Caco-2 (cell line): ENCODE measurements around the gene ANO4. TPM values are rescaled to one million over a fixed set of nuclear protein-coding genes. Genes with fewer than 3 reads are reported as not detected.
A peak's percentile ranks its signal among the peaks of the same experiment; 100 is the strongest.

Source experiments
- BruUV-seq: library from RNA; stranded (reverse); fragments of 400-500 nt; replicated peaks from 2 replicates; lab custom pipeline; 2021; lab: Mats Ljungman, UMichigan
- CTCF ChIA-PET: fragments of 300-600 bp; sonication (Branson Sonifier 250); formaldehyde crosslinking; loops from one replicate; lab custom pipeline; 2022; ENCODE audit warnings: antibody characterized with exemption; lab: Charles Lee
- POLR2A ChIA-PET: fragments of 300-600 bp; sonication (Branson Sonifier 250); formaldehyde crosslinking; loops from one replicate; lab custom pipeline; 2022; ENCODE audit warnings: antibody characterized with exemption; lab: Charles Lee
- DNase-seq, 2 experiments: peaks; one replicate each; pipeline versions ENCODE4 v3.0.0 to v3.0.0-alpha.2; 2020 to 2022
- H3K27me3 ChIP-seq: replicated peaks from 2 replicates; pipeline ENCODE4 v1.6.0; 2011; ENCODE audit warnings: low read length; ENCODE audit not compliant: control insufficient read depth, insufficient read depth
- H3K36me3 ChIP-seq: 2 replicates; pipeline ENCODE4 v1.5.1; 2011; ENCODE audit warnings: low read length; ENCODE audit not compliant: control insufficient read depth, insufficient read depth
- H3K4me1 ChIP-seq: fragments of 250-450 bp; sonication (Bioruptor Pico); 2 replicates; pipeline ENCODE4 v1.5.1; 2020; ENCODE audit warnings: mild to moderate bottlenecking
- H3K4me3 ChIP-seq: 2 replicates; pipeline ENCODE4 v1.5.1; 2011; ENCODE audit warnings: low read depth, mild to moderate bottlenecking, control low read depth, low read length
- H3K9me3 ChIP-seq: fragments of 250-450 bp; sonication (Bioruptor Pico); 2 replicates; pipeline ENCODE4 v1.5.1; 2020; ENCODE audit warnings: mild to moderate bottlenecking, moderate library complexity
- H3K27ac Mint-ChIP-seq: one replicate; pipeline ENCODE4 v1.8.0; 2022; ENCODE audit warnings: mixed read lengths; ENCODE audit not compliant: unreplicated experiment
- H3K27me3 Mint-ChIP-seq: one replicate; pipeline ENCODE4 v1.8.0; 2022; ENCODE audit warnings: mixed read lengths; ENCODE audit not compliant: insufficient read depth, unreplicated experiment
- H3K36me3 Mint-ChIP-seq: one replicate; pipeline ENCODE4 v1.8.0; 2022; ENCODE audit warnings: mild to moderate bottlenecking, mixed read lengths; ENCODE audit not compliant: insufficient read depth, unreplicated experiment
- H3K4me1 Mint-ChIP-seq: one replicate; pipeline ENCODE4 v1.8.0; 2022; ENCODE audit warnings: low read depth, mixed read lengths; ENCODE audit not compliant: unreplicated experiment
- H3K4me3 Mint-ChIP-seq: one replicate; pipeline ENCODE4 v1.8.0; 2022; ENCODE audit warnings: mild to moderate bottlenecking, moderate library complexity, mixed read lengths; ENCODE audit not compliant: unreplicated experiment
- H3K9me3 Mint-ChIP-seq: one replicate; pipeline ENCODE4 v1.8.0; 2022; ENCODE audit warnings: mixed read lengths; ENCODE audit not compliant: unreplicated experiment
- CTCF ChIP-seq, 2 experiments: fragments of 200-600 bp in 1 of 2; IDR thresholded peaks; 1 replicate in 1 of 2; 2 replicates in 1 of 2; pipeline versions ENCODE4 v1.5.1 to v1.8.0; 2011 to 2022; ENCODE audit warnings: antibody characterized with exemption in 1 of 2, control low read depth in 1 of 2, inconsistent platforms in 1 of 2, low read depth in 1 of 2, low read length in 1 of 2, mild to moderate bottlenecking in 1 of 2, moderate library complexity in 1 of 2; ENCODE audit not compliant: insufficient read depth in 1 of 2, severe bottlenecking in 1 of 2, unreplicated experiment in 1 of 2
- intact Hi-C: fragments of 100-400 bp; cut with micrococcal nuclease; formaldehyde crosslinking; loops from one replicate; pipeline ENCODE4 v1.10.0; 2022; ENCODE audit not compliant: unreplicated experiment
- total RNA-seq: library from RNA; stranded (reverse); gene quantifications from 2 replicates; pipeline ENCODE4 v1.2.3, GENCODE V29; 2022

ANO4 gene
- total RNA-seq, 1 experiment from 2014 or later = 0.09 TPM

GRCh38 chr12:101018540-101018939, 224.0 kb downstream of the ANO4 start:
- H3K9me3 Mint-ChIP-seq = peaks cover 7% of the 10 kb centered on the region
- no peaks in the 10 kb centered on the region for H3K27me3 ChIP-seq
- no peaks in the 10 kb centered on the region for H3K36me3 Mint-ChIP-seq
- DNase-seq = peak; percentile 36 to 67
- H3K4me1 ChIP-seq = peaks cover 6% of the 10 kb centered on the region
- no peaks in the 10 kb centered on the region for H3K36me3 ChIP-seq
- CTCF ChIA-PET = interaction anchor here (0.5 kb wide), 1 partner anchor 1466 kb away, joined by 3 read pairs; no protein-coding TSS in a partner anchor
- TF ChIP-seq CTCF (IDR thresholded peaks at IDR 0.05; ENCODE audit: insufficient read depth in 1 of 2, low read depth in 1 of 2, low read length in 1 of 2, severe bottlenecking in 1 of 2, unreplicated experiment in 1 of 2) = no peak
- H3K4me3 ChIP-seq = no peak overlapping the region
- H3K27me3 Mint-ChIP-seq = no peaks in the 10 kb centered on the region
- H3K27ac Mint-ChIP-seq = peak overlapping the region; percentile 65
- intact Hi-C loops = no loop called here
- POLR2A ChIA-PET = no interaction called here
- no TSS peak for BruUV-seq
- H3K4me3 Mint-ChIP-seq = no peak overlapping the region
- no peaks in the 10 kb centered on the region for H3K4me1 Mint-ChIP-seq
- no peaks in the 10 kb centered on the region for H3K9me3 ChIP-seq

GRCh38 chr12:101019201-101019600, 224.6 kb downstream of the ANO4 start:
- no peak overlapping the region for H3K4me3 ChIP-seq
- H3K9me3 Mint-ChIP-seq = peaks cover 7% of the 10 kb centered on the region
- no peaks in the 10 kb centered on the region for H3K4me1 Mint-ChIP-seq
- H3K27ac Mint-ChIP-seq = peak overlapping the region; percentile 65
- no peaks in the 10 kb centered on the region for H3K36me3 Mint-ChIP-seq
- DNase-seq = no peak
- H3K36me3 ChIP-seq = no peaks in the 10 kb centered on the region
- intact Hi-C loops = no loop called here
- TF ChIP-seq CTCF (IDR thresholded peaks at IDR 0.05; ENCODE audit: insufficient read depth in 1 of 2, low read depth in 1 of 2, low read length in 1 of 2, severe bottlenecking in 1 of 2, unreplicated experiment in 1 of 2) = no peak
- ChIA-PET POLR2A (no interaction called here), CTCF (interaction anchor here (0.5 kb wide), 1 partner anchor 1466 kb away, joined by 3 read pairs; no protein-coding TSS in a partner anchor)
- H3K27me3 ChIP-seq = no peaks in the 10 kb centered on the region
- peaks cover 6% of the 10 kb centered on the region for H3K4me1 ChIP-seq
- no TSS peak for BruUV-seq
- no peak overlapping the region for H3K4me3 Mint-ChIP-seq
- no peaks in the 10 kb centered on the region for H3K9me3 ChIP-seq
- H3K27me3 Mint-ChIP-seq = no peaks in the 10 kb centered on the region

GRCh38 chr12:101019667-101020066, 225.1 kb downstream of the ANO4 start:
- no peak for TF ChIP-seq CTCF (IDR thresholded peaks at IDR 0.05; ENCODE audit: insufficient read depth in 1 of 2, low read depth in 1 of 2, low read length in 1 of 2, severe bottlenecking in 1 of 2, unreplicated experiment in 1 of 2)
- no peaks in the 10 kb centered on the region for H3K4me1 Mint-ChIP-seq
- H3K4me3 ChIP-seq = no peak overlapping the region
- DNase-seq = no peak
- H3K36me3 Mint-ChIP-seq = no peaks in the 10 kb centered on the region
- CTCF ChIA-PET = no interaction called here
- no peak overlapping the region for H3K27ac Mint-ChIP-seq
- peaks cover 7% of the 10 kb centered on the region for H3K9me3 Mint-ChIP-seq
- no peaks in the 10 kb centered on the region for H3K9me3 ChIP-seq
- no peaks in the 10 kb centered on the region for H3K36me3 ChIP-seq
- H3K27me3 Mint-ChIP-seq = no peaks in the 10 kb centered on the region
- BruUV-seq = no TSS peak
- H3K27me3 ChIP-seq = no peaks in the 10 kb centered on the region
- H3K4me1 ChIP-seq = peaks cover 6% of the 10 kb centered on the region
- H3K4me3 Mint-ChIP-seq = no peak overlapping the region
- POLR2A ChIA-PET = no interaction called here
- intact Hi-C loops = no loop called here
